T-helper 1 cell treated with Interleukin-12 subunit alpha and Interleukin-12 subunit beta and Interleukin-4 antibody, amounts not matched to agents 30 μg/mL and 1 μg/mL, for 36 hours (primary cell): ENCODE data around the gene EXOC4.

Experiments
- H3K27ac Mint-ChIP-seq: one replicate; pipeline ENCODE4 v1.8.0; 2021; ENCODE audit warnings: mild to moderate bottlenecking, mixed read lengths
- H3K27me3 Mint-ChIP-seq: one replicate; pipeline ENCODE4 v1.8.0; 2021; ENCODE audit warnings: low read depth, mixed read lengths
- H3K36me3 Mint-ChIP-seq: one replicate; pipeline ENCODE4 v1.8.0; 2021; ENCODE audit warnings: low read depth, mixed read lengths
- H3K4me1 Mint-ChIP-seq: one replicate; pipeline ENCODE4 v1.8.0; 2021; ENCODE audit warnings: low read depth, mixed read lengths
- H3K4me3 Mint-ChIP-seq: one replicate; pipeline ENCODE4 v1.8.0; 2021; ENCODE audit warnings: mild to moderate bottlenecking, moderate library complexity, mixed read lengths
- H3K9me3 Mint-ChIP-seq: one replicate; pipeline ENCODE4 v1.8.0; 2021; ENCODE audit warnings: mixed read lengths

The EXOC4 gene

DNA sequence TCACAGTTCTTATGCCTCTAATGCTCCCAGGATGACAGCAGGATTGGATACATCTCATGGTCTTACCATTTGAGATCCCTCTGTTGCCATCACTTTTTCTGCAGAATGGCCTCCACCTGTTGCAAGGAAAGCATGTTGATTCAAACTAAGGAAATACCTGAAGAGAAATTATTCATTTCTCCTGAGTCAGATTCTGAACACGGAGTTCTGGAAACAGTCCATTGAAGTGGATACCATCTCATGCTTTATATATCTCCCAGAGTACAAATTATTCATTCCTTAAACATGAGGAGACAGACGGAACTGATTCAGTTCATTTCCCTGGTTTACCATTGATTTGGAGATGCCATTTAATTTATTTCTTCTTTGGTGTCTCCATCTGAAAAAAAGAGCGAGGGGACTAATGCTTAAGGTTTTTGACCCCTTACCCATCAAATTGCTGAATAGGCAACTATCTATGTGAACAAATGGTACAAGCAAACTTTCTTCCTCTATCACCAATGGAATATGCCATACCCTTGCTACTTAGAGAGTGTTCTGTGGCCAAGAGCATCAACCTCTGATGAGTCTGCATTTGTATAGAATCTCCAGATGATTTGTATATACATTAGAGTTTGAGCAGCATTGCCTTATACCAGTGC, 569.2 kb downstream of the EXOC4 start:
- no peaks in the 10 kb centered on the region for H3K9me3 Mint-ChIP-seq
- H3K4me1 Mint-ChIP-seq, result peaks cover 2% of the 10 kb centered on the region
- H3K27ac Mint-ChIP-seq, result no peak overlapping the region
- H3K4me3 Mint-ChIP-seq, result no peak overlapping the region
- peaks cover 5% of the 10 kb centered on the region for H3K36me3 Mint-ChIP-seq
- H3K27me3 Mint-ChIP-seq, result no peaks in the 10 kb centered on the region

DNA sequence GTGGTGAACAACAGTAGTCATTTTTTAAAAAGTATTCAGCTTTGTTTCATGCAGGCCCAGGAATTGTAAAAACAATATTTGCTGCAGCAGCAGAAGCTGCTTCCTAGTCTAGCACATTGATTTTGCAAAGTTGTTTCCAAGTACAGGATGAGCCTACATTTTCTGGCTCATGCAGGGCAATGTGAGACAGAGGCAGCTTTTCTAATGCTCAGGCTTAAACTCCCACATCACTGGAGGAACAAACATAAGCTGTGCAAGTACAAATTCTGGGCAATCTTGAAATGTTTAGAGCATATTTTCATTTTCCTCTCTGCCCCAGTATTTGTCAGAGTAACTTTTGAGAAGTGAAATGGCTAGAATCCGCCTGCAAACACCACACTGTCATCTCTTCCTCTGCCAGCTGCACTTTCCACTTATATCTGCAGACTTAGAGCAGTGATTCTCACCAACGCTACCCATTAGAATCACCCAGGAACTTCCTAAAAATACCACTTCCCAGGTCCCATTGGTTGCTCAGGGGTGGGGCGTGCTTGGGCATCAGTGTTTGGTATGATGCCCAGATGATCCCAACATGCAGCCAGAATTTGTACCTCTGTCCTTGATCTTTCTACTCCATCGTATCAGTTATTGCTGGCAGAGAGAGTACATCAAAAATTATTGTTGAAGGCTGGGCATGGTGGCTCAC, 570.1 kb downstream of the EXOC4 start:
- Mint-ChIP-seq H3K36me3 (peaks cover 5% of the 10 kb centered on the region), H3K4me3 (no peak overlapping the region), H3K27me3 (no peaks in the 10 kb centered on the region), H3K4me1 (peaks cover 2% of the 10 kb centered on the region), H3K9me3 (no peaks in the 10 kb centered on the region), H3K27ac (no peak overlapping the region)

DNA sequence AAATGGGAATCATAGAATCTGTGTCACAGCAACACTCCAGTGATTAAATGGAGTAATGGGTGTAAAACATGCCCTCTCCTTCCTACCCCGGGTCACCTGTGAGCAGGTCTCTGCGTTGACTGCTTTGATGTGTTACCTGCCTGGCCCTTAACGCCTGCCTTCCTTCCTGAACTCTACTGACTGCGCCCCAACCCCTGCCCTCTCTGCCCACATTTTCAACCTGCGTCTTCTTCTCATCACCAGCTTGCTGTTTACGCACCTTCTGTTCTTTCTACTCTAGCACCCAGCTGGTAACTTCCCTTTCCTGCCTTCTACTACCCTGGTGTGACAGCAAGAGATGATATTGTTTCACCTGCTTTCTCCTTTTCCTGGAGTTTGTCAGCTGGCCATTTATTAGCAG, 571.3 kb downstream of the EXOC4 start:
- no peaks in the 10 kb centered on the region for H3K27me3 Mint-ChIP-seq
- H3K9me3 Mint-ChIP-seq, result no peaks in the 10 kb centered on the region
- H3K36me3 Mint-ChIP-seq, result peaks cover under 1% of the 10 kb centered on the region
- peaks cover 2% of the 10 kb centered on the region for H3K4me1 Mint-ChIP-seq
- no peak overlapping the region for H3K27ac Mint-ChIP-seq
- no peak overlapping the region for H3K4me3 Mint-ChIP-seq

DNA sequence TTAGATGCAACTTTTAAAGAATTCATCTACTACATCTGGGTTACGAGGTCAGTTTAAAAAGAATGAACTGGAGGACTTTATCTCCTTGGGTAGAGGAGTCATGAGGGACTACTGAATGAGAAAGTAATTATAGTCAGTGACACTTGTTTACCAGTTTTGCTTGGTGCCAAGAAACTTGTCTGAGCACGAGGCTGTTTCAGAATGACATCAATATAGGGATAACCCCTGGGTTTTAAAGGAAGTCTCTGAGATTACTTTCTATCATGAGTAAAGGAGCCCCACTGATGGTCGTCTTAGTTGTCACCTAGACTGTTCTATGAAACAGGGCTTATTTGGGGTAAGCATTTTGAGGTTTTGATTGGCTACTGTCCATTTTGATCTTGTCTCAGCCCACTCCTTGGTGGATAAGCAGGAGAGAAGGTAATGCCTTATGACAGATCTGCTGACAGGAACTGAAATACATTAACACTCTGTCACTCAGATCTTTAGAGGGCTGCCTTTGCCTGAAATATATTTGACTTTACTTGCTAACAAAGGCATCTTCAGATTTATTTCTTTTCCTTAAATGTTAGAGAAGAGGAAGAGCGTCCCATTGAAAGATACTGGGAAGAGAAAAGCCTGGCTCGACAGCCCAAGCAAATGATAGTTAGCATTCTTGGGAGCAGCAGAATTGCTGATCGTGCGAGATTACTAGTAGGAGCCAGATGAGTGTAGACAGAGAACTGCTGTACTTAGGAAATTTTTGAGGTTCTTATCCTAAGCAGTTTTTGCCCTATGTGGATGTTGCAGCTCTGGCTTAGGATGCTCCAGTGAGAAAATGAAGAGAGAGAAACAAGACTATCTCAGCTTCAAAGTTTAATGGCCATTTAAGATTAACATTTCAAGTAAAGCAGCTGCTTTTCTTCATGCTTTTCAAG, 575.1 kb downstream of the EXOC4 start:
- Mint-ChIP-seq H3K36me3 (no peaks in the 10 kb centered on the region), H3K4me3 (no peak overlapping the region), H3K4me1 (peaks cover 2% of the 10 kb centered on the region), H3K27me3 (no peaks in the 10 kb centered on the region), H3K9me3 (peaks cover 13% of the 10 kb centered on the region), H3K27ac (no peak overlapping the region)

DNA sequence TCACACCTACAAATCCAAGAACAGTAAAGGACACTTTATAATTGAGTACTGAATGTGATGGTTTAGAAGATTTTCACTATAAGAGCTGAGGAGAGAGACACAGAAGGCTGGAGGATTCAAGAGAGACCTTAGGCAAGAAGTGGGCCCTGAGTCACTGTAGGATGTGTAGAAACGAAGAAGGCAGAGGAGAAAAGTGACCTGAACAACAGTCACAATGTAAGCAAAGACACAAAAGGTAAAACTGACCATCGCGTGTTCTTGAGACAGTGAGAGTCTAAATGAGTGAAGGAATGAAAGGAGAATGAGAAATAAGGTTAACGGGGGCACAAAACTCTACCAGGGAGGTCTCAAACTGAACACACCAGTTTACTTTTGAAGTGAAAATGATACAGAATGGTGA, 576.0 kb downstream of the EXOC4 start:
- Mint-ChIP-seq H3K9me3 (peaks cover 13% of the 10 kb centered on the region), H3K36me3 (no peaks in the 10 kb centered on the region), H3K27me3 (no peaks in the 10 kb centered on the region), H3K4me1 (peaks cover 2% of the 10 kb centered on the region), H3K27ac (no peak overlapping the region), H3K4me3 (no peak overlapping the region)

DNA sequence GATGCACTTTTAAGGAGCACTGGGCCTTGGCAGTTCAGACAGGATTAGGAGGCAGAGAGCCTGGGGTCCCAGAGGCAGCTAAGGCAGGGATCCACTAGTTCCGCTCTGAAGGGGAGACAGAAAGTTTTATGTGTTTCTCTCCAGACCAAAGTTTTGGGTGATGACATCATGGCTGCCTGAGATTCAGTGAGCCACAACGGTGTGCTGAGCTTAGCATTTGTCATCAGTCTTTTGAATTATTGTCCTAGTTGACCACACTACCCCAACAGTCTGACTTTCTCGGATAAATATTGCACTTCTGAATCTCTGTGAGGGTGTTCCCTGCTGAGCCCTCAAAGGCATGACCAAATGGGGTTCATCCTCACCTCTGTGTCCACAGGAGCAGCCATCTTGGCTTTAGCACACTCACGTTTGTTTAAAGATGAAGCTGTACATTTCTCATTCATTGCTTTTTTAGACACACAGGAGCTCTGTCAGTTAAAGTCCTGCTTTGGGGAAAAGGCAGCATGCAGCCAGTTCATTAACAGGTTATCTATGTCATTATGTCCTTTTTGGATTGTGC, 576.5 kb downstream of the EXOC4 start:
- Mint-ChIP-seq H3K27ac (no peak overlapping the region), H3K4me3 (no peak overlapping the region), H3K27me3 (no peaks in the 10 kb centered on the region), H3K36me3 (no peaks in the 10 kb centered on the region), H3K9me3 (peaks cover 13% of the 10 kb centered on the region), H3K4me1 (no peaks in the 10 kb centered on the region)

DNA sequence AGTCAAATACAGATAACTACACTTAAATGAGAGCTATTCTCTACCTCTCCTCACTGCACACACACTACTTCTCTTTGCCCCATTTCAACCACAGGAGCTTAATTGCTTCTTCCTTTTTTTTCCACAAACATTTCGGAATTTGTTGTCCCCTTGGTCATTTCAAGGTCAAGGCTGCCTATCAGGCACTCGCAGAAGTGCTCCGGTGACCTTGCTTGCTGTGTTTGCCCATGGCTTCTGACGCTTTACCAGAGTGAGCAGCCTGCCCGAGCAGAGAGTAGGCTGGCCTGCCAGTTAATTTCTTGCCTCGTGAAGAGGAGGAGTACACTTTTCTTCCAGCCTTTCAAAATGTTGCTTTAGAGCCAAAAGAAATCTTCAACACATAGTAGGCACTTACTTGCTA, 577.2 kb downstream of the EXOC4 start:
- Mint-ChIP-seq H3K4me3 (no peak overlapping the region), H3K4me1 (no peaks in the 10 kb centered on the region), H3K36me3 (no peaks in the 10 kb centered on the region), H3K9me3 (peaks cover 13% of the 10 kb centered on the region), H3K27me3 (no peaks in the 10 kb centered on the region), H3K27ac (no peak overlapping the region)

DNA sequence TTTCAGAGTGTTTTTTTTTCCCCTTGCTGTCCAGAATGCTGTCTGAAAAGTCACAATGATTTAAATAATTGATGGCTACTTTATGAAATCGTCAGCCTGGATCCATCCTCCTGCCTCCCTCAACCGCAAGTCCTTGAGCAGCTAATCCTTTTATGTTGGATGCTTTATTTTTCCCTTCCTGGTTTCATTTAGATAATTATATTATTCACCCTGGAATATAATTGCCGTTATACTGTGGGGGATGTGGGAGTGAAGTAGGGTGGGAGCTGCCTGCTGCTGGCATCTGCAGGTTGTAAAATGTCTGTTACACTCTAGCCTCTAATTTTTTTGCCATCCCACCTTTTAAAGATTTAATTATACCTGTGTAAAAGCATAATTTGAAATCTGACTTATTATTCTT, 583.8 kb downstream of the EXOC4 start:
- Mint-ChIP-seq H3K27me3 (no peaks in the 10 kb centered on the region), H3K9me3 (peaks cover 9% of the 10 kb centered on the region), H3K27ac (no peak overlapping the region), H3K36me3 (no peaks in the 10 kb centered on the region), H3K4me3 (no peak overlapping the region), H3K4me1 (no peaks in the 10 kb centered on the region)

DNA sequence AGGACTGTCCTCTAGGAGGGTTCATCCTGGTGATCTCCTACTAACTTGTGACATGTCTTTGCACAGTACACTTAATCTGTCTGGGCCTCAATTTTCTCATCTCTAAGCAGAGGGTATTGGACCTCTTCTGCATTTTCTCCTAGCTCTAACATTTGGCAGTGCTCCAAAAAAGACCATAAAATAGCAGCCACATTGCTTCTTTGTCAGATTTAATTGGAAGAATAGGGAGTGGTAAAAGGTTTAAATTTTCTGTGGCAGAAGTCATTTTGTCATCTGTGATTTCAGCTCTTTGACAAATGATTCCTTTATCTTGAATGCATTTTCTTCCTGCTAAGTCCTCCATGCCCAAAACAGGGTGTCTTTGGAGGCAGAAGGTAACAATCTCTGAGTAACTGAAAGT, 584.3 kb downstream of the EXOC4 start:
- H3K27ac Mint-ChIP-seq, result no peak overlapping the region
- peaks cover 3% of the 10 kb centered on the region for H3K9me3 Mint-ChIP-seq
- H3K4me3 Mint-ChIP-seq, result no peak overlapping the region
- H3K4me1 Mint-ChIP-seq, result no peaks in the 10 kb centered on the region
- H3K27me3 Mint-ChIP-seq, result no peaks in the 10 kb centered on the region
- no peaks in the 10 kb centered on the region for H3K36me3 Mint-ChIP-seq

DNA sequence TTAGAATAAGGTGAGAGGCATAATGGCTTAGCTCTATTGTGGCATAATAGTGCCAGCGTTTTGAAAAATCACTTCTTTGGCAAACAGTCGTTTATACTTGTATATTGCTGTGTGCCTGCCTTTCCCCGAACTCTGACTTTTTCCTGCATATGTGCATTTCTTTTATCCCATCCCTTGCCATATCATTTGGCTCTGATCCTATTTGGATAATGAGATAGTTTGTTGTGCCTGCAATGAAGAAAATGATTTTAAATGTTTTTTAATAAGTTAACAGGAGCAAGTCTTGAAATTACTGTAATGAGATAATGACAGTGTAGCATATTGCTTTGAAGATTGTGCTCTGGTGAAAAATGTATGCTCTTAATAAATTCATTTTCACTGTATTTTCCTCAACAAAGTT, 586.2 kb downstream of the EXOC4 start:
- Mint-ChIP-seq H3K36me3 (no peaks in the 10 kb centered on the region), H3K27ac (no peak overlapping the region), H3K4me3 (no peak overlapping the region), H3K4me1 (no peaks in the 10 kb centered on the region), H3K9me3 (no peaks in the 10 kb centered on the region), H3K27me3 (no peaks in the 10 kb centered on the region)

DNA sequence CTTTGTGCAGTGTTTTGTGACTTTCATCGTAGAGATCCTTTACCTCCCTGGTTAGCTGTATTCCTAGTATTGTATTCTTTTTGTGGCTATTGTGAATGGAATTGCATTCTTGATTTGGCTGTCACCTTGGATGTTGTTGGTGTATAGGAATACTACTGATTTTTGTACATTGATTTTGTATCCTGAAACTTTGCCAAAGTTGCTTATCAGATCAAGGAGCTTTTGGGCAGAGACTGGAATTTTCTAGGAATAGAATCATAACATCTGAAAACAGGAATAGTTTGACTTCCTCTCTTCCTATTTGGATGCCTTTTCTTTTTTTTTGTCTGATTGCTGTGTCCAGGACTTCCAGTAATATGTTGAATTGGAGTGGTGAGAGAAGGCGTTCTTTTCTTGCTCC, 590.5 kb downstream of the EXOC4 start:
- H3K4me1 Mint-ChIP-seq, result no peaks in the 10 kb centered on the region
- H3K27ac Mint-ChIP-seq, result no peak overlapping the region
- no peak overlapping the region for H3K4me3 Mint-ChIP-seq
- no peaks in the 10 kb centered on the region for H3K9me3 Mint-ChIP-seq
- no peaks in the 10 kb centered on the region for H3K27me3 Mint-ChIP-seq
- H3K36me3 Mint-ChIP-seq, result no peaks in the 10 kb centered on the region

DNA sequence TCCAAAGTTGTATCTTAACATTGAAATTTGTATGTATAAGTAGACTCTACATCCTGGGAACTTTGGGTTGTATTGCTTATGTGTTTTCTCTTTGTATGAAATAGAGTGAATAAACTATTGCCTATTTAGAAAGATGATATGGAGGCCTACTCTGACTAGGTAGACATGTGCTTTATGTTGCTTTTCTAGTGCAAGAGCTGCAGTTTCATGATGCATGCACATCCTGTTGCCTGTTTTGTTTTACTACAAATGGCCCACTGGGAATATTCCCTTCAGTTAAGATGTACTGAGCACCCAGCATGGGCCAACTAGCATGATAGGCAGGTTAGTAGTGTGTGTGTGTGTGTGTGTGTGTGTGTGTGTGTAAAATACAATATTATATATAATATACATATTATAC, 592.1 kb downstream of the EXOC4 start:
- no peaks in the 10 kb centered on the region for H3K27me3 Mint-ChIP-seq
- H3K36me3 Mint-ChIP-seq, result no peaks in the 10 kb centered on the region
- H3K27ac Mint-ChIP-seq, result no peak overlapping the region
- H3K9me3 Mint-ChIP-seq, result no peaks in the 10 kb centered on the region
- no peak overlapping the region for H3K4me3 Mint-ChIP-seq
- H3K4me1 Mint-ChIP-seq, result no peaks in the 10 kb centered on the region

DNA sequence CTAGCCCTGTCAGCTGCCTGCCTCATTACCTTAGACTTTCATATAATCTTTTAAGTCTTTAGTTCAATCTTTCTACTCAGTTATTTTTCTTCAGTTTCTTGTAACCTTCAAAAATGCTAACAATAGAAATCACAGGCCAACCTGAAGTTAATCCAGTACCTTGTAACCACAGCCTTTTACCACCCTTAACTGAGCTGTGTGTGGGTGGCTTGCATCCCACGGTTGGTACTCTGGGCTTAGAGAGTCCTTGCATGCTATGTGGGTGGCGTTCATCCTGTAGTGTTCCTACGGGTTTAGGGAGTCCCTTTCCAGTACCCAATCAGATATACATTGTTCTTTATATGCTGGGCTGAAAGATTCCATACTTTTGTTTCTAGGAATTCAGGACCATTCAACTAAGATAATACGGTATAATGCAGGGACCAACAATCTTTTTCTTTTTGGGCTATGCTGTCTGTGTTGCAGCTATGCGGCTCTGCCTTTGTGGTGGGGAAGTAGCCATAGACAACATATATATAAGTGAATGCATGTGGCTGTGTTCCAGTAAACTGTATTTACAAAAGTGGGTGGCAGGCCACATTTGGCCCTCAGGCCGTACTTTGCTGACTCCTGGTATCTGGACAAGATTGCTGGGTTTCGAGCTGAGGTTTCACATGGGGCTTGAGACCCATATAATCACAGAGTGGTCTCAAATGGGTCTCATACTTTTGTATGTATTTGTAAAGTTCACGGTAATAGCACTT, 593.5 kb downstream of the EXOC4 start:
- Mint-ChIP-seq H3K9me3 (no peaks in the 10 kb centered on the region), H3K27ac (no peak overlapping the region)

More for the DNA sequence above, 593.5 kb downstream of the EXOC4 start:
- Mint-ChIP-seq H3K36me3 (no peaks in the 10 kb centered on the region), H3K27me3 (no peaks in the 10 kb centered on the region), H3K4me1 (no peaks in the 10 kb centered on the region), H3K4me3 (no peak overlapping the region)
